Ammon's horn (tissue), 1 donor: ENCODE results near the gene GRIK4.
A peak's percentile ranks its signal among the peaks of the same experiment; 100 is the strongest.
"Not testable (repeated sequence)": the region's sequence is repeated elsewhere in the genome, so short reads cannot be mapped to it uniquely, and the experiment has no call there.

Experiments used
- DNase-seq: peaks from one replicate; pipeline ENCODE4 v3.0.0-alpha.2; 2016; ENCODE audit warnings: low spot score

GRIK4 gene

DNA sequence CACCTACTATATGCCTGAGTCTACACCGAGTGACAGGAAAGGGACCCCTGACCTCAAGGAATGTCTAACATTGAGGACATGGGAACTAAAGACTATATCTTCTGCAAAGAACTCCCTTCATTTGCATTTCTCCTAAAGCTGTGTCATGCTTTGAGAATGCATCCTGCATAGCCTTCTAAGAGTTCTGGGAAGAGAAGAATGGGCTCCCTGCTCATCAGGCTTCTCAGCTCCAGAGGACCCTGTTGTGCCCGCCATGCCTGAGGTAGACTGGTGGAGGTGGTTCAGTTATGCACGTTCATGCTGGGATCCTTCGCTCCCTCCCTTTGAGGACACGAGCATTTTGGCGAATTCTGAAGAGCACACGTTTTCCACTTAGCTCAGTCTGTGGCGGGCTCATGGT lies 63.3 kb downstream of the GRIK4 start:
- no peak for DNase-seq

DNA sequence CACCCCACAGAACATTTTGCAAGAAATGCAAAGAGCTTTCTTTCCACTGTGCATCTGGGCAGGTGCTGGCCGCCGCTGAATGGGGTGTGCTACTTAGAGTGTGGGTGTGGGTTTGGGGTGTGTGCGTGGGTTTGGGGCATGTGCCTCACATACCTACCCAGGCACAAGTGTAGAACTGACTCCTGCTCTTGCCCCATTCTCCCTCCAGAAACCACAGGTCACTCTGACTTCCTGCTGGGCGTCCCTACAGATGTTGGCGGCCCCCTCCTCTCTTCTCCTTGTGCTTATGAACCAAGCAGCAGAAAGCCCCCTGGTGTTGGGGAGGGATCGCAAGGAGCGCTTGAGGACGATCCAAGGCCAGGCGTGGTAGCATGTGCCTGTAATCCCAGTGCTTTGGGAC lies 63.9 kb downstream of the GRIK4 start:
- DNase-seq: no peak

DNA sequence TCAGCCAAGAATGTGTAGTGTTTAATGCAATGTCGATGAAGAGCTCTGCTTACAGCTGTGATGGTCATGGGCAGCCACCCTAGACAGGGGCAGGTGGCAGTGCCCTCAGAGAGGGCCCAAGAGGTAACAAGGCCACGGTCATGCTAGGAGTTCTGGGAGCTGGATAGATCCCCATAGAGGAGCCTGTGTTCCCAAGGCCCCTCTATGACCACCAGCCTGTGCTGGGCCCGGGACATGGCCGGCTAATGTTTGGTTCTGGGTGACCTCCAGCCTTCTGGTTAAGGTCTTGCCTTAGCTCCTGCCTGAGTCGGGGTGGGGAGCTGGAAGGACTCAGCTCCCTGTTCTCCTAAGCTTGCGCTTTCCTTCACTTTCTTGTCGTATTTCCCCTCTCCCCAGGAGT lies 65.1 kb downstream of the GRIK4 start:
- DNase-seq: no peak

DNA sequence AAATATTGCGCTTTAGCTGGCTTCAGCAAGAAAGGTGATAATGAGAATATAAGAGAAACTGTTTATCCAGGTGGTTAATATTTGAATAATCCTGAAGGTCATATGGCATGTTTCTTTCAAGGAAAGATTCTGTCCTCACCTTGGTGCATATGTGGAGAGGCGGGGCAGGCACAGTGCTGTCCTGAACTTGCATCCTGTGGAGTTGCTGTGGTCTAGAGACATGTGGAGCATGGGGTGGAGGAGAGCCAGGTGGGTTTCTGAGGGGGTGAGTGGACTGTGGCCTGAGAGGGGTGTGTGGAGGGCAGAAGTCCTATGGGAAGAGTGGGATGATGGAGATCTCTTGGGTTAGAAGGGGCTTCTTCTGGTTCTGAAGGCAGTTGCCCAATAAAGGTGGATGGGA lies 65.5 kb downstream of the GRIK4 start:
- no peak for DNase-seq

DNA sequence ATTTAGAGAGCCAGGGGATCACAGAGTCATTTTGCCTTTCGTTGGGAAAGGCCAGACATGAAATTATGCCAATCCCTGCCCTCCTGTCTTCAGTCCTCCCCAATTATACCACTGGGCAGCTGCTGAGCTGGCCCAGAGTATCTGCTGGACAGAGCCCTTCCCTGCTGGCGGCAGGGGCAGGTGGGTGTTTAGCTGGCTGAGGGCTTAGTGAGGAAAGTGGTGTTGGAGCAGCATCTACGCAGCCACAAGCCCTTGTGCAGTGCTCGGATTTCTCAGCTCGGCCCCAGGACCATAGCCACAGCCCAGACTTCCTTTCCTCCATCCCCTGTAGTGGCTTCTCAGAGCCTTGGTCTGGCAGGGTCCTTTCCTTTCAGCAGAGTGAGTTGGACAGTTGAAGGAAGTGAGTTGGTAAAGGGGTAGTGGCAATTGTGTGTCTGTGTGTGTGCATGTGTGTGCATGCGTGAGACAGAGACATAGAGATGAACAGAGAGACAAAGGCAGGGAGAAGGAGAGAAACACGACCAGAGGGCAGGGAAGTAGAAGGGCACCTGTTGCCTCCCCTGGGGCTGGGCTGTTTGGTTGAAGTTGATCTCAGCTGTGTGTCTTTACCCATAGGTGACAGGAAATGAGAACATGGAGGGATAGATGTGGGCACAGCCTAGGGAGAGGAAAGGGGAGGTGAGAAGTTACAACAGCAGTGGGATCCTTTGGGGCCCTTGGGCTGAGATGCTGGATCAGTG lies 66.2 kb downstream of the GRIK4 start:
- no peak for DNase-seq

DNA sequence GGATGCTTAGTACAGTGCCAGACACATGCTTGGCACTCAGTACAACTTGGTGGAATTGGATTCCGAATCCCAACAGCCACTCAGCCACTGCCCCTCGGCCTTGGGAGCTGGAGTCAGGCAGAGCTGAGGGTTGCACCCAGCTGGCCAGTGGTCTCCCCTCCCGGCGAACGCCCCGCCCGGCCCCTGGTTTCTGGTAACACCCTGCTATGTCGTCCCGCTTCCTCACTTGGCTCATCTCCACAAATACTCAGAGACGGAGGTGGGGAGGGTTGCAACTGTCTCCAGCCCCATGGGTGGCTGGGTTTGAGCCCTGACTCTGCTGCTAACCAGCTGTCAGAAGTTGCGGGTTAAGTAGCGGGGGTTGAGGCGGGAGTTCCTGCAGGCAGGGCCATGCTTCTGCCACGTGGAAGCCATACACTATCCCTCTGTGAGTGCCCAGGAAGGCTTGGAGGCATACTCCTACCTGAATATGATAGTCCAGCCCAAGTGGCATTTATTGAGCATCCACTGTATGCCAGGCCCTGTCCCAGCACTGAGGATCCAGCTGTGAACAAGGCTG lies 67.1 kb downstream of the GRIK4 start:
- no peak for DNase-seq

DNA sequence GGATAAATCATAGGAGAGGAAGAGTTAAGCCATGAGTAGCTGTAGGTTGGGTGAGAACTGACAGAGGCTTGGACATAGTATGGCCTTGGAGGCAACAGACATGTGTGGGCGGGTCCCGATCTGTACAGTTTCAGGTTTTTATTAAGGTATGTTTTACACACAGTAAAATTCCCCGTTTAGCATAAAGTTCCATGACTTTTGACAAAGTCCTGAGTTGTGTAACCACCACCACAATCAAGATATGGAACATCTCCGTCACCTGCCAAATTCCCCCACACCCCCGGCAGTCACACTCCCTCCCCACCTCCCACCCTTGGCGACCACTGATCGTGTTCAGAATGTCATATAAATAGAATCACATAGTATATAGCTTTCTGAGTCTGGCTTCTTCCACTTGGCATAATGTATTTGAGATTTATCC lies 68.1 kb downstream of the GRIK4 start:
- DNase-seq: no peak

DNA sequence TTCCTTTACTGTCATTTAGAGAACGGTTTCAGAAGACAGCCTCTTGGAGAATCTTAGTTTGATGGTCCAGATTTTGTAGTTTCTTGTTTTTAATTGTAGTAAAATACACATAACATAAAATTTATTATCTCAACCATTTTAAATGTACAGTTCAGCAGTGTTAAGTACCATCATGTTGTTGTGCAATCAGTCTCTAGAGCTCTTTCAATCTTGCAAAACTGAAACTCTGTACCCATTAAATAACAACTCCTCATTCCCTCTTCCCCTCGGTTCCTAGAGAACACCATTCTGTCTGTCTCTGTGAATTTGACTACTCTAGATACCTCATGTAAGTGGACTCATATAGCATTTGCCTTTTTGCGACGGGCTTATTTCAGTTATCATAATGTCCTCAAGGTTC lies 69.8 kb downstream of the GRIK4 start:
- no peak for DNase-seq

DNA sequence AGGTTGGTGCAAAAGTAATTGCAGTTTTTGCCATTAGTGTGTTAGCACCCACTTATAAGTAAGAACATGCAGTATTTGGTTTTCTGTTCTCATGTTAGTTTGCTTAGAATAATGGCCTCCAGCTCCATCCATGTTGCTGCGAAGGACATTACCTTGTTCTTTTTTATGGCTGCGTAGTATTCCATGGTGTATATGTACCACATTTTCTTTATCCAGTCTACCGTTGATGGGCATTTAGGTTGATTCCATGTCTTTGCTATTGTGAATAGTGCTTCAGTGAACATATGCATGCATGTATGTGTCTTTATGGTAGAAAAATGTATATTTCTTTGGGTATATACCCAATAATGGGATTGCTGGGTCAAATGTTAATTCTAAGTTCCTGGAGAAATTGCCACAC lies 71.0 kb downstream of the GRIK4 start:
- not testable (repeated sequence) for DNase-seq

DNA sequence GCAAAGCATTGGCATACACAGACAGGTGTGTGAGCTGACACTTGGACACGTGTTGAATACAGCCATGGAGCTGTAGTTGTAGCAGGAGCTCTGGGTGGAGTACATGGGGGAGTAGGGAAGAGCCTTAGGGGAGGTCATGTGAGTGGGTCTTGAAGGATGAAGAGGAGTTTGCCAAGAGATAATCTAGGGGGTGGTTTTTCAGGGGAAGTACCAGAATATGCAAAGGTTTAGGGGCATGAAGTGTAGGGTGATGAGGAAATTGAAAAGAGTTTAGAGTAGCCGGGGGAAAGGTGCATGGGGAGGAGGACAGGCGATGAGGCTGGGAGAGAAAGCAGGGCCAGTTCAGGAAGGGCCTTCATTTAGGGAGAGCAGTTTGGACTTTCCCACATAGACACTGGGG lies 74.5 kb downstream of the GRIK4 start:
- DNase-seq: no peak

DNA sequence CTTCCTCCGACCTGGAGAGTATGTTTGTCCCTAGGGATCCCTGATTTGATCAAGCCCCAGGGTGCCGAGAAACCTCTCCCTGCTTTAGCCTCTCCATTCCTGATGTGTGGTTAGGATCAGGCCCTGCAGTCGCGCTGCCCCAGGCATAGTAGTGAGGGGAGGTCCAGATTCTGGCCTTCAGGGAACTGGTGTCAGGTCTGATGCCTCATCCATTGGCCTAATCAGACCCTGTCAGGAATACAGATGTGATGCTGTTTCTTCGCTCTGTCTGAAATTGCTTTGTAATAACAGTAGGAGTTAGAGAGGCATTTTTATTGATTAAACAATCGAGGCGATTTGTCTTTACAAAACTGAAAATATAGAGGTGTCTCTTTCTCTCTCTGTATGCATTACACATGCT lies 75.2 kb downstream of the GRIK4 start:
- DNase-seq: no peak

DNA sequence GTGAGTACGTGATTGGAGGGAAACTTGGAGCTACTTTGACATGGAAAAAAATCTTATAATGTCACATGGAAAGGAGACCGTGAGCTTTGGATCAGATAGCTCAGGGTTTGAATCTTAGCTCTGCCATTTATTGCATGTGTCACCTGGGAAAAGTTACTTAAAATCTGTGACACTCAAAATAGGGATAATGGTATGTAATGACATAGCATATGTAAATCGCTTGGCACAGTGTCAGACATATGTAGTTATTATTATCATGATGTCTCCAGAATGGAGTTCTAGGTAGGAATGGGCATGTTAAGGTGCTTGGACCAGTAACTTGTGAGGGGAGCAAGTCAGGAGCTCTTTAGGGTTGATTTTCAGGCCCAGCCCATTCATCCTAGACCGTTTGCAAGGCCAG lies 75.8 kb downstream of the GRIK4 start:
- DNase-seq: no peak

DNA sequence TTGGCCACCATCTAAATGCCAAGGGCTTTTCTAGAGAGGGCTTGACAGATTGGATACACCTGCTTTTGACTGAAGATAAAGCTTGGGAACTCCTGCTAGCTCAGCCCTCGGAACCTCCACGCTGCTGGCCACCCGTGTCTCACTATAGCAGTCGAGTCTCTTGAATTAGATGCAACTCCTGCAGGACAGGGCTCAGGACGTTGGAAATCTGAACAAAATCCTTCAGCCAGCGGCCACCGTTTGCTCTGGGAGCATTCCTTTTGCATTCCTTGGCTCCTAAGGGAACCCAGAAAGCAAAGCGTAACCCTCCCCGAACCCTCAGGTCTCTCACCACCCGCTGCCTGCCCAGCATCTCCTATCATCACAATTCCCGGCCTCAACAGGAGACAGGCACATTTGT lies 77.8 kb downstream of the GRIK4 start:
- no peak for DNase-seq

DNA sequence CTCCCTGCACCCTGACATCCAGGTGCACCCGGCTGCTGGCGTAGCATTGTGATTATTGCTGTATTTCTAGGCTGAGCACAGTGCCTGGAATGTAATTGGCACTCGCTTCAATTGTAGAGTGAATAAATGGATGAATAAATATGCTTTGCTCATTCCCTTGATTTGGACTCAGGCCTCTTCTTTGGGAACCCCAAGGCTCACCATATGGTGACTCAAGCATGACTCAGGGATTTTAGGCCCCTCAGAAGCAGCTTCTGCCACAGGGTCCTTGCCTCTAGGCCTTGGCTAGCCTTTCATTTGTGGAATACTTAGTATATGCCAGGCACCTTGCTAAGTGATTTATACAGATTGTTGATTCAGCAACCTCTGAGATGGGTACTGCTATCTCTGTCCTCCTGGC lies 78.9 kb downstream of the GRIK4 start:
- DNase-seq: no peak

DNA sequence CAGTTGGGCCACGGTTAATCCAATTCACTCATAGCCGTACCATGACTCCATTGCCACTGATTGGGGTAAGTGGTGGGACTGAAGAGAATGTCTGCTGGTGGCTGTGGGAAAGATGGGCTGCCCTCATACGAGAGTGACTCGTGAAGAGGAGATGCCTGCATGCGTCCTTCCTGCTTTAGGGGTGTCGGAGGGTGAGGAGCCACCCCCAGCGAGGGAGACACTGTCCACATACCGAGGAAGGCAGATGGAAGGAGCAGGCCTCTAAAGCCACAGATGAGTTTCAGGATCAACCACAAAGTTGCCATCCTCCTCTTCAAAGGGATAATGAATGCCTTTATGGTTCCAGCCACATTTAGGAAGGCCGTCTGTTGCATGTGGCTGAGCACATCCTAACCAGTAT lies 83.2 kb downstream of the GRIK4 start:
- DNase-seq: no peak

DNA sequence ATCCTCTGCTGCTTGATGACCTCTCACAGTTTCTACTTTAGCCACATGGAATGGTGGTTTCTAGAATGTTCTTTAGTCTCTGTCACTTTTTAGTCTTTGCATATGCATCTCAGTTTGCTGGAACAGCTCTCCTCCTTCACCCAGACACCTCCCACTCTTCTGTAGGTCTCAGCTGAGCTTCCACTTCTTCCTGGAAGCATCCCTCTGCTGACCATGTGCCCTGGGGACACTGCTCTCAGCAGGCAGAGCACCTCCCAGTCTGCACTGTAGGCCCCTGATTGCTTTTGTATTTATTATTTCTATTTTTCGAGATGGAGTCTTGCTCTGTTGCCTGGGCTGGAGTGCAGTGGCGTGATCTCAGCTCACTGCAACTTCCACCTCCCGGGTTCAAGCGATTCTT lies 84.0 kb downstream of the GRIK4 start:
- DNase-seq: no peak

DNA sequence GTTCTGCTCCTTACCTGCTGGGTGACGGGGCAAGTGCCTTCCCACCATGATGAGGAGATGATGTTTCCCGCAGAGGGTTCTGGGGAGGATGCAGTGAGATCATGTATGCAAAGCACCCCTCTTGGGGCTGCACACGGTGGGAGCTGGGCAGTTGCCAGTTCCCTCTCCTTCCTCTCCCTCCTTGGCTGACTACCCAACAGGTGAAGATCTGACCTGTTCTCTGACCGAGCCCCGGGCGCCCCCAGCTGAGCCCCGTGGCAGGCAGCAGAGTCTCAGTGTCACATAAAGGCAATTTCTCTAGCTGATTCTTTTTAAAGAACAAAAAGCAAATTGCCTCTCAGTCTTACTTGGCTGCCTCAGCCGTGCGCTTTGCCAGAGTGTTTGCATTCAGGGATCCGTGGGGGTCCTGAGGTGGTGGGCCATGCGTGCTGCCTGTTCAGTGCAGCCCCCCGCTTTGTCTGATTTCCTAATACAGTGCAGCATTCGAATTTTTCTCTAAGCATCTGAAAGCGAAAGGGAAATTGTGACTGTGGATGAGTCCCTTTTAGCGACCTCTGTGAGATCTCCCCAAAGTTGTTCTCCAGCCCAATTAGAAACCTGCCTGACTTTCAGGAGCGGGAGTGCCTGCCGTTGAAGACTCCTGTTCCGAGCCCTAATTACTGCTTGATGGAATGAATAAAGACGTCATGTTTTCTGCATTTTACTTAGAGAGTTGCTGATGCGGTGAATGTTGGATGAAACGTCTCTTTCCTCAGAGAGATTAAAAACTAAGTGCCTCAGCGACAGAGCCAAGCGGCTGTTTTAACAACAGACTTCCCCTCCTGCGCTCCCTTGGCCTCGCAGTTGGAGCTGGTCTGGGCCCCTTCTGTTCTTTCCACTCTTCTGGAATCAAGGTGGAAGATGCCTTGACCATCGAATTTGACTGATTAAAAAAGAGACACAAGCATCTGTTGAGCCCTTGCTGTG lies 86.0 kb downstream of the GRIK4 start:
- DNase-seq: no peak

DNA sequence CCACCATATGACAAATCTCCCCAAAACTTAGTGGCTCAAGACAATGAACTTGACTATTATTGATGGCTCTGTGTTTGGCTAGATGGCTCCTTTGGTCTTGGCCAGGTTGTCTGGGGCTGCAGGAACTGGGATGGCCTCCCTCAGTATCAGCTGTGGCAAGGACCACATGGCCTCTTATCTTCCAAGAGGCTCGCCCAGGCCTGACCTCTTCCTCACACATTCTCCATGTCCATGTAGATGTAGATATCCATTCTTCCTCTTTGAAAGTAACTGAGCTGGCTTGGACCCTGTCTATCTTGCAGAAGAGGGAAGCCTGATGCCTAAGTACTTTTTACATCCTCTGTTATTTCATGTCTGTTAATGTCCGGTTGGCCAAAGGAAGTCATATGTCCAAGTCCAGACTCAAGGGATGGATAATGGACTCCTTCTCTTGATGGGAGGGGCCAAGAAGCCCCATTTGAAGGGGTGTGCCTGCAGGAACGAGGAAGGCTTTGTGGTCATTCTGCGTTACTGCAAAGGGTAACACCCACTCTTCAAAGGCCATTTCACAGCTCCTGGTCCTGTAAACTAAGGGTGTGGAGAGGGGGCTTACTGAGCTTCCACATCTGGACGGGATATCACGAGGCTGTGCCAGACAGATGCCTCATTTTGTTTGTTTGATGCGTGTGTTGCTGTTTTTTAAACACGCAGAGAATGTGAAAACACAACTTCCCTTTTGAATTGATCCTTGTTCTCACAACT lies 87.1 kb downstream of the GRIK4 start:
- no peak for DNase-seq

DNA sequence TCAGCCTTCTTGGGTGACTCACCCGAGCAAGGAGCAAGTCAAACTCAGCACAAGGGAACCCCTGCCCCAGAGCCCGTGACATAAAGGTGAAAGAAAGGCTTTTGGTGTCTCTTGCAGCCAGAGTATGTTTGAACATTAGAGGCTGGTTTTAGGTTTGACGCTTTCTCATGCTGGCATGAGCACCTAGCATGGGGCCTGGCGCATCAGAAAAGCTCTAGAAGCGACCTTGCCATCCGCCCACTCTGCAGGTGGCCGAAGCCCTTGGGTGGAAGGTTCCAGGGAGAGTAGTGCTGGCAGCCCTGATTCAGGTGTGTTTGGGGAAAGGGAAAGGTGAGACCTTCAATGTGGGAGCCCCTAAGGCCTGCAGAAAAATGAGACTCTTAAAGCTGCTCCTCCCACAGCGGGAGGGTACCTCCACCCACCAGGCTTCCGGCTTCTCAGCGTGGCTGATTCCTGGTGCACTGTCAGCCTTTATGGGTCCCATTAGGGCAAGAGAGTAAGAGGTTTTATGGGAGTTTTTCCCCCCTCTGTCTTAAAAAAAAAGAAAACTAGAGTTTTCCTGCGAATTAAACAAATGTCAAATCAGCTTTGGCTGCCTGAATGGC lies 88.4 kb downstream of the GRIK4 start:
- no peak for DNase-seq

DNA sequence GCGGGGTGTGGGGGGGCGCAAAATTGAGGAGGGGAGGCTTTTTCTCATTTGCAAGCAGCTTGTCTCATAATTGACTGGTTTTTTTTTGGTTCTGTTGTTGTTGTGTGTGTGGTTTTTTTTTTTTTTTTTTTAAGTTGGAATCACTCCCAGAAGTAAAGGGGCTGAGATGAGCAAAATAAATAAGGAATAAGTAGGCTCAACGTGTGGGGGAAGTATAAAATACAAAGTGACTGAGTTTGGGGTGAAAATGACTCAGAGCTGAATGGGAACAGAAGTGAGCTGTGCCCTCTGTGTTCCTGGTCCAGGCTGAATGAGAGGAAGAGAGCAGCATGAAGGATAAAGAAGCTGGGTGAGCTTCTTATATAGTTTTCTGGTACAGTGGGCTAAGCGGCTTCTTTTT lies 90.0 kb downstream of the GRIK4 start:
- DNase-seq: peak; percentile 40

DNA sequence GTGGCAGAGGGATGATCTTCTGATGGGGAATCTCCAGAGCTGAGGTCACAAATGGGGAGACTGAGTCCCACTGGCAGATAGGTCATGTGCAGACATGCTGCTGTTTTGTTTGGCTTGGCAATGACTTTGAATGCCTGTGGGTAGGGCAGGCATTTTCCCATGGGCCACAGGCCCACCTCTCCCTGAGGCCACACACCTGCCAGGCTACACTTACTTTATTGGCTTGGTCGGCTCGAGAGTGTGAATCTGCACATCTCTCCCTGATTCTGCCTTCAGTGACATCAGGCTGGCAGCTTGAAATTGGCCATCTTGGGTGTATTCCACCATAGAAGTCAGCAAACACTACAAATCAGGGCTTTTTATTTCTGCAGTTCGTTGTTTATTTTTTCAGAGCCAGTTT lies 91.5 kb downstream of the GRIK4 start:
- no peak for DNase-seq

DNA sequence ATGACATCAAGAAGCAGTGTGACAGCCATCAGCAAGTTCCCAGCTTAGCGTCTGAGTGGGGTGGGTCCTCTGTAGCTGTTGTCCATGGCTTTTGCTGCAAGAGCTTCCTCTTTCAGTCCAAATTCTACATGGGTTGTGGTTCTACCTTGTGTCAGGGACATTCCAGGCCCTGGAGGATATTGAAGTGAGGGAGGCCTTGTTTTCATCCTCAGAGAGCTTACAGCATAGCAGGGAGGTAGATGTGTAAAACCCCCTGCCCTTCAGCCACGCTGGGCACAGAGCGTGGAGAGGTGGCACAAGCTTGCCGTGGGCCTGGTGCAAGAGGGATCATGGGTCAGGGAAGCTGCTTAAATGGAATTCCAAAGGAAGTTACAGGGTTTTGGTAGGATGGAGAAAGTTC lies 93.9 kb downstream of the GRIK4 start:
- no peak for DNase-seq
